Ectodermal cell (in vitro differentiated cells): ENCODE results near the gene ZCCHC17.
A peak's percentile ranks its signal among the peaks of the same experiment; 100 is the strongest.

Experiments used
- H3K27ac ChIP-seq: 2 replicates; pipeline ENCODE4 v1.7.0; 2013; ENCODE audit warnings: mild to moderate bottlenecking, low read depth, low read length; ENCODE audit not compliant: insufficient read depth, poor library complexity, severe bottlenecking
- H3K27me3 ChIP-seq: 2 replicates; pipeline ENCODE4 v1.7.0; 2013; ENCODE audit warnings: mild to moderate bottlenecking, low read length; ENCODE audit not compliant: insufficient read depth, control insufficient read depth, poor library complexity, severe bottlenecking
- H3K36me3 ChIP-seq: one replicate; pipeline ENCODE4 v1.7.0; 2013; ENCODE audit warnings: low read length; ENCODE audit not compliant: control insufficient read depth, insufficient read depth
- H3K4me1 ChIP-seq: one replicate; pipeline ENCODE4 v1.7.0; 2013; ENCODE audit warnings: low read length; ENCODE audit not compliant: control insufficient read depth, insufficient read depth
- H3K4me3 ChIP-seq: 2 replicates; pipeline ENCODE4 v1.7.0; 2013; ENCODE audit warnings: low read depth, low read length, control low read depth; ENCODE audit not compliant: insufficient read depth
- H3K9me3 ChIP-seq: 2 replicates; pipeline ENCODE4 v1.7.0; 2013; ENCODE audit warnings: mild to moderate bottlenecking, low read length, moderate library complexity; ENCODE audit not compliant: control insufficient read depth
- WGBS, 2 experiments: methylation state at CpG; one replicate each; pipeline ENCODE4 v1.1.7; 2013; ENCODE audit warnings: missing lambda C conversion rate in 2 of 2; 5-methylcytosine and 5-hydroxymethylcytosine counted together

Gene ZCCHC17

GRCh38 chr1:31364561-31365250 lies 67.9 kb downstream of the ZCCHC17 start:
- 93 to 94% methylated on average over 3 of the region's 3 CpGs for WGBS, 2 experiments
- Histone ChIP-seq H3K27me3 (no peaks in the 10 kb centered on the region), H3K36me3 (peaks cover 4% of the 10 kb centered on the region), H3K27ac (no peak overlapping the region), H3K4me3 (no peak overlapping the region), H3K4me1 (no peaks in the 10 kb centered on the region), H3K9me3 (no peaks in the 10 kb centered on the region)

- H3K4me3 ChIP-seq, result no peak overlapping the region
- H3K27ac ChIP-seq, result no peak overlapping the region
- H3K4me1 ChIP-seq, result no peaks in the 10 kb centered on the region
- H3K9me3 ChIP-seq, result no peaks in the 10 kb centered on the region
- no peaks in the 10 kb centered on the region for H3K27me3 ChIP-seq
- peaks cover 4% of the 10 kb centered on the region for H3K36me3 ChIP-seq
- 69 to 71% methylated on average over 2 of the region's 2 CpGs for WGBS, 2 experiments
These were observed 70.0 kb downstream of the ZCCHC17 start for GRCh38 chr1:31366796-31367195.

GRCh38 chr1:31368611-31369107 lies 71.8 kb downstream of the ZCCHC17 start:
- 94 to 97% methylated on average over 3 of the region's 3 CpGs for WGBS, 2 experiments
- Histone ChIP-seq H3K9me3 (no peaks in the 10 kb centered on the region), H3K27me3 (peaks cover 10% of the 10 kb centered on the region), H3K4me1 (peaks cover 13% of the 10 kb centered on the region), H3K27ac (no peak overlapping the region), H3K36me3 (peaks cover 4% of the 10 kb centered on the region), H3K4me3 (no peak overlapping the region)

DNA sequence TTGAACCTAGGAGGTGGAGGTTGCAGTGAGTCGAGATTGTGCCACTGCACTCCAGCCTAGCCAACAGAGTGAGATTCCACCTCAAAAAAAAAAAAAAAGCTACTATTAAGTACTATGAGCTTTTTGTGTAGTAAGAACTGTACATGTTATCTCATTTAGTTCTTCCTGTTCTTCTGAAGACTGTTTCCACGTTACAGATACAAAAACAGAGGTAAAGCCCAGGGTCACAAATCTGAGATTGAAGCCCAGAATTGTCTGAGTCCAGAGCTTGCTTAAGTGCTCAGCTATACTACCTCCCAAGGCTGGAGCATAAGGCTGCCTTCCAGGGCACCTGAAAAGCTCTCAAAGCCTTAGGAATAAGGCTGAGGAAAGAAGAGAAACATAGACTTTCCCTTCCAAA lies 73.2 kb downstream of the ZCCHC17 start:
- Histone ChIP-seq H3K9me3 (no peaks in the 10 kb centered on the region), H3K36me3 (peaks cover 4% of the 10 kb centered on the region), H3K4me1 (peaks cover 13% of the 10 kb centered on the region), H3K27ac (no peak overlapping the region), H3K4me3 (no peak overlapping the region), H3K27me3 (peaks cover 10% of the 10 kb centered on the region)
- 73 to 95% methylated on average over 2 of the region's 2 CpGs for WGBS, 2 experiments

GRCh38 chr1:31370565-31370964 lies 73.7 kb downstream of the ZCCHC17 start:
- H3K4me1 ChIP-seq, result peaks cover 13% of the 10 kb centered on the region
- H3K36me3 ChIP-seq, result peaks cover 4% of the 10 kb centered on the region
- peaks cover 10% of the 10 kb centered on the region for H3K27me3 ChIP-seq
- H3K4me3 ChIP-seq, result no peak overlapping the region
- H3K9me3 ChIP-seq, result no peaks in the 10 kb centered on the region
- H3K27ac ChIP-seq, result no peak overlapping the region
- WGBS, 2 experiments, result 94% methylated on average over 4 of the region's 4 CpGs

- Histone ChIP-seq H3K27ac (no peak overlapping the region), H3K4me3 (no peak overlapping the region), H3K36me3 (peaks cover 4% of the 10 kb centered on the region), H3K9me3 (no peaks in the 10 kb centered on the region), H3K27me3 (peaks cover 10% of the 10 kb centered on the region), H3K4me1 (peaks cover 13% of the 10 kb centered on the region)
- 92 to 93% methylated on average over 10 of the region's 10 CpGs for WGBS, 2 experiments
These were observed 74.5 kb downstream of the ZCCHC17 start for GRCh38 chr1:31371121-31371959.

DNA sequence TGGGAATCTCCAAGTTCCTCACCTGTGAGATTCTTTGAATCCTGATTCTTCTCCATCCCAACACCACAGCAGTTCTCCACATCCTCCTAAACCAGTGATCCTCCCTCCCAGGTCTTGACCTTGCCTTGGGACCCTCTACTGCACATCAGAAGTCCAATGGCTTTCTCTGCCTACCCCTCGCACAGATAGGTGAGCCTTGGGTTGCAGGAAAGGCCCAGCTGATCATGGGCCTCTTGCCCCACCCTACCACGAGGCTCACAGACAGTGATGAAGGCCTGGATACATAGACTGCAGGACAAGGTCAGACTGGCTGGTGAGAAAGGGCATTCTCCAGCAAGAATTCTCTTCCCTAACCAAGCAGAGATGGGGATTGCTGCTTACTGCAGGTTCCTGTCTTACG lies 75.2 kb downstream of the ZCCHC17 start:
- H3K4me3 ChIP-seq, result no peak overlapping the region
- peaks cover 10% of the 10 kb centered on the region for H3K27me3 ChIP-seq
- H3K4me1 ChIP-seq, result peaks cover 20% of the 10 kb centered on the region
- no peak overlapping the region for H3K27ac ChIP-seq
- H3K36me3 ChIP-seq, result peaks cover 4% of the 10 kb centered on the region
- WGBS, 2 experiments, result 85 to 92% methylated on average over 3 of the region's 3 CpGs
- no peaks in the 10 kb centered on the region for H3K9me3 ChIP-seq

DNA sequence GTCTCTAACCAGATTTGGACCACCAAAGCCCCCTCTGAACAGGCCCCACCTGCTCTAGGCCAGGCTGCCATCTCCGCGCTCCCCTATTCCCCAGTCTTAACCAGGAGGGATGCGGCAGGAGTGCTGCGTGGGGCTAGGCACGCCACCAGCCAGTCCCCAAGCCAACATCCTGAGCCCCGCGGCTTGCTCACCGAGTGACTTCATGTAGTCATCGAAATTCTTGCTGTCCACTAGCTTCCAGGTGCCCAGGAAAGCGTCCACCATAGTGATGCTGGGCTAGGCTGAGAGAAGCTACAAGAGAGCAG lies 75.9 kb downstream of the ZCCHC17 start:
- 25 to 26% methylated on average over 10 of the region's 10 CpGs for WGBS, 2 experiments
- H3K9me3 ChIP-seq, result no peaks in the 10 kb centered on the region
- peak overlapping the region; percentile 41 for H3K4me3 ChIP-seq
- peaks cover 10% of the 10 kb centered on the region for H3K27me3 ChIP-seq
- H3K27ac ChIP-seq, result peak overlapping the region; percentile 68
- peaks cover 20% of the 10 kb centered on the region for H3K4me1 ChIP-seq
- no peaks in the 10 kb centered on the region for H3K36me3 ChIP-seq

DNA sequence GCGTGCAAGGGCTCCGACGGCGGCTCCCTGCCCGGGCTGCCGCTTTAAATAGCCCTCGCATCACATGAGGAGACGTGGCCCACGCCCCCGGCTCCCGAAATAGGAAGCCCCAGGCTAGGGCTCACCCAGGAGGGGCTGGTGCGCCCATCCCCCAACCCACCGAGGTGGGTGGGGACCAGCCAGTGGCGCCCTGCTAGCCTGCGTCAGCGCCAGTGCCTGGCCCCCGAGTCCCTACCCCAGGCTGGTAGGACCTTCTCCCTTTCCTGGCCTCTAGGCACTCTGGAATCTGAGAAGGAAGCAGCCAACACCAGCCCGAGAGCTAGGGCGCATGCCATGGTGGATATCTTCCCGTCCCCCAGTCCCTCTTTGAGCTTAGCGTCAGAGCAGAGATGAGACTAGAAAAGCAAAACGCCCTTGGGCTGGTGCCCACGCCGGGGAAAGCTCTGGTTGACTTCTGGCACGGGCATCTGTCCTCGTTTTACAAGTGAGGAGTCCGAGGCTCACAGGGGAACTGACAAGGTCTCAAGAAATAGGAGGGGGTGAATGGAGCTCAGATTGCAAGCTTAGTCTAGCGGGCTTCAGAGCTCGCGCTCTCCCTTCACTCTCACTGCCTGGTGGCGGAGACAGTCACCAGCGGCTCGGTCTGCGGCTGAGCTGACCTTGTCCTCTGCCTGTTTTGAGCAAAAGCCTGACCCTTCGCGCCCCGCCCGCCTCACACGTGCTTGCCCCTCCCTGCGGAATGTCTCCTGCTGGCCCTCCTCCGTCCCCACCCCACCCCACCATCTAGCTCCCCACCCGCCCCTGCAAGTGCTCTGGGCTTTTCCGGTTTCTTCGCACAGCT lies 76.4 kb downstream of the ZCCHC17 start, which contains the start of gene FABP3:
FABP3 (minus strand) TSS at position 21 of the 841 bp plus-strand sequence. CDS start 62 bp downstream, outside the sequence.
- H3K9me3 ChIP-seq, result no peaks in the 10 kb centered on the region
- H3K27me3 ChIP-seq, result peaks cover 10% of the 10 kb centered on the region
- H3K4me3 ChIP-seq, result peak within 1 kb of the TSS; percentile 41
- H3K36me3 ChIP-seq, result no peaks in the 10 kb centered on the region
- WGBS, 2 experiments, result 1% methylated on average over 44 of the region's 44 CpGs
- H3K27ac ChIP-seq, result peak within 1 kb of the TSS; percentile 68
- H3K4me1 ChIP-seq, result peaks cover 20% of the 10 kb centered on the region
